Mucosa of stomach (tissue), 1 donor: ENCODE results near the gene CDKN3.
"Not testable (repeated sequence)": the region's sequence is repeated elsewhere in the genome, so short reads cannot be mapped to it uniquely, and the experiment has no call there.

Source experiments
- H3K27me3 ChIP-seq: one replicate; pipeline ENCODE4 v1.7.0; 2013; ENCODE audit warnings: mild to moderate bottlenecking, low read length; ENCODE audit not compliant: control insufficient read depth, insufficient read depth
- H3K36me3 ChIP-seq: one replicate; pipeline ENCODE4 v1.7.0; 2013; ENCODE audit warnings: low read length; ENCODE audit not compliant: control insufficient read depth, insufficient read depth
- H3K4me1 ChIP-seq: one replicate; pipeline ENCODE4 v1.7.0; 2013; ENCODE audit warnings: mild to moderate bottlenecking, low read length; ENCODE audit not compliant: control insufficient read depth, insufficient read depth
- H3K4me3 ChIP-seq: one replicate; pipeline ENCODE4 v1.7.0; 2013; ENCODE audit warnings: low read length
- H3K9ac ChIP-seq: one replicate; pipeline ENCODE4 v1.7.0; 2013; ENCODE audit warnings: mild to moderate bottlenecking, low read length, moderate library complexity
- H3K9me3 ChIP-seq: one replicate; pipeline ENCODE4 v1.7.0; 2013; ENCODE audit warnings: mild to moderate bottlenecking, low read length, moderate library complexity; ENCODE audit not compliant: control insufficient read depth
- donor health status: Pancreatic carcinoma.

CDKN3 gene

GRCh38 chr14:54396183-54396492, 669 bp upstream of the CDKN3 start:
- H3K27me3 ChIP-seq: no peaks in the 10 kb centered on the region
- H3K4me1 ChIP-seq: peaks cover 8% of the 10 kb centered on the region
- H3K4me3 ChIP-seq: peak overlapping the region; percentile 60
- peak overlapping the region; percentile 74 for H3K9ac ChIP-seq
- H3K36me3 ChIP-seq: no peaks in the 10 kb centered on the region
- no peaks in the 10 kb centered on the region for H3K9me3 ChIP-seq

DNA sequence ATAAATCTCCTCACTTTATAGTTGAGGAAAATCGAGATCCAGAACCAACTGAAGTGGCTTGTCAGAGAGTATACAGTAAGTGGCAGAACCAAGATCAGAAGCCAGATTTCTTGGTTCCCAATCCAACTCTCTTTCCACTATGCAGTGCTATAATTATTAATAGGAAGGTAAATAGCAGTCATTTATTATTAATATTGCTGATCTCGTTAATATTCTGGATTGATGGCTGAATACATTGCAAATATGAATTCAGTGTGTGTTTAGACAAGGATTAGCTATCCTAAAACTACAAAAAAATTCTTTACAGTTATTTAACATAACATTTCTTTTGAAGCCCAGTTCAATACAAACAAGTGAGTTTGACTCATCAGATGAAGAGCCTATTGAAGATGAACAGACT, 2.8 kb downstream of the CDKN3 start:
- no peaks in the 10 kb centered on the region for H3K9me3 ChIP-seq
- H3K9ac ChIP-seq: no peak overlapping the region

GRCh38 chr14:54403401-54404005, 6.7 kb downstream of the CDKN3 start:
- not testable (repeated sequence) for H3K36me3 ChIP-seq, H3K9me3 ChIP-seq, H3K4me3 ChIP-seq, H3K4me1 ChIP-seq, H3K9ac ChIP-seq, H3K27me3 ChIP-seq

More for the DNA sequence above, 2.8 kb downstream of the CDKN3 start:
- H3K27me3 ChIP-seq: no peaks in the 10 kb centered on the region
- peaks cover 8% of the 10 kb centered on the region for H3K4me1 ChIP-seq
- H3K4me3 ChIP-seq: no peak overlapping the region
- H3K36me3 ChIP-seq: no peaks in the 10 kb centered on the region

GRCh38 chr14:54410215-54410614, 13.4 kb downstream of the CDKN3 start:
- Histone ChIP-seq H3K9me3 (no peaks in the 10 kb centered on the region), H3K4me3 (no peak overlapping the region), H3K4me1 (no peaks in the 10 kb centered on the region), H3K9ac (no peak overlapping the region), H3K36me3 (no peaks in the 10 kb centered on the region), H3K27me3 (no peaks in the 10 kb centered on the region)

DNA sequence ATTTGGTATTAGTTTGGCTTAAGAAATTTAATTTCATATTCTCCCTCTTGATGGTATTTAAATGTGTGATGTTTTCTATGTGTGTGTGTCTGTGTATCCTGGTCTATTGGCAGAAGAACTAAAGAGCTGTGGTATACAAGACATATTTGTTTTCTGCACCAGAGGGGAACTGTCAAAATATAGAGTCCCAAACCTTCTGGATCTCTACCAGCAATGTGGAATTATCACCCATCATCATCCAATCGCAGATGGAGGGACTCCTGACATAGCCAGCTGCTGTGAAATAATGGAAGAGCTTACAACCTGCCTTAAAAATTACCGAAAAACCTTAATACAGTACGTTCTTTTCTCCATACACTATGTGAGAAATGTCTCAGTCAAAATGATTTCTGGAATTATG, 14.6 kb downstream of the CDKN3 start:
- H3K36me3 ChIP-seq: no peaks in the 10 kb centered on the region
- no peaks in the 10 kb centered on the region for H3K9me3 ChIP-seq
- H3K9ac ChIP-seq: no peak overlapping the region
- H3K27me3 ChIP-seq: no peaks in the 10 kb centered on the region
- no peaks in the 10 kb centered on the region for H3K4me1 ChIP-seq
- no peak overlapping the region for H3K4me3 ChIP-seq

- Histone ChIP-seq H3K4me1 (no peaks in the 10 kb centered on the region), H3K4me3 (no peak overlapping the region), H3K36me3 (no peaks in the 10 kb centered on the region), H3K9me3 (no peaks in the 10 kb centered on the region), H3K9ac (no peak overlapping the region), H3K27me3 (no peaks in the 10 kb centered on the region)
Observed at GRCh38 chr14:54420478-54421142, 23.8 kb downstream of the CDKN3 start.

DNA sequence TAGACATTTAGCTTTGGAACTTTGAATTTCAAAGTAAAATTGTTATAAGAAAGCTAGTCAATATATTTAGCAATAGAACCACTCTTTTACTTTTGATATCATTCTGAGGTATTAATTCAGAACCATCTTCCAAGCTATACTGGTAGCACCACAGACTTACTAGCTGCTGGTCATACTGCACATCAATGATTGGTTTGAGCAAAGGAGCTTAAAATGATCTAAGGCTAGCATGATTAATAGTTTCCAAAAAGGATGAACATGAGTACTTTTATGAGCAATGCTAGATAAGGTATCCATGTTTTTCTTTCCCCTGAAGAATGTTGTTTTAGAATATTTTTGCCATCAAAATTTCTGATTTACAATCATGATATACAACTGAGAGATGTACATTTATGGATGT, 27.2 kb downstream of the CDKN3 start:
- Histone ChIP-seq H3K27me3 (no peaks in the 10 kb centered on the region), H3K9me3 (no peaks in the 10 kb centered on the region), H3K9ac (no peak overlapping the region), H3K4me3 (no peak overlapping the region), H3K36me3 (no peaks in the 10 kb centered on the region), H3K4me1 (no peaks in the 10 kb centered on the region)

- no peak overlapping the region for H3K4me3 ChIP-seq
- H3K9ac ChIP-seq: no peak overlapping the region
- no peaks in the 10 kb centered on the region for H3K27me3 ChIP-seq
- H3K9me3 ChIP-seq: no peaks in the 10 kb centered on the region
- no peaks in the 10 kb centered on the region for H3K36me3 ChIP-seq
- no peaks in the 10 kb centered on the region for H3K4me1 ChIP-seq
Observed at GRCh38 chr14:54424479-54424901, 27.7 kb downstream of the CDKN3 start.

DNA sequence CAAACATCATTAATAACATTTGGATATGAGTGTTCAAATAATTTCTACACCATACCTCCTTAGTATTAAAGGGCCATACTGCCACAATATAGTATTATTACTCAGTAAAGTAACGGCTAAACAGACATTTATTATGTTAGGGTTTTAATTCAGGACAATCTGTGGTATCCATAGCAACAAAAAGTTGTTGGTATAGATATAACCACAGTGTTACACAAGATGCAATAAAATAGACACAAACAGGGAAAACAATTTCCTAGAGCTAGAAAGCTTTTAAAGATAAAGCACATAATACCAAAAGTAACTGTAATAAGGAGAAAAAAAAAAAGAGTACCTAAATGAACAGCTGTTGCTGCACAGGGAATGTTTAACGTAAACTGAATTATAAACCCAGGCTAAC, 28.3 kb downstream of the CDKN3 start:
- no peaks in the 10 kb centered on the region for H3K9me3 ChIP-seq
- H3K4me3 ChIP-seq: no peak overlapping the region
- H3K9ac ChIP-seq: no peak overlapping the region
- no peaks in the 10 kb centered on the region for H3K36me3 ChIP-seq
- no peaks in the 10 kb centered on the region for H3K4me1 ChIP-seq
- H3K27me3 ChIP-seq: no peaks in the 10 kb centered on the region

GRCh38 chr14:54425537-54426274, 28.9 kb downstream of the CDKN3 start:
- H3K27me3 ChIP-seq: no peaks in the 10 kb centered on the region
- no peak overlapping the region for H3K9ac ChIP-seq
- no peak overlapping the region for H3K4me3 ChIP-seq
- no peaks in the 10 kb centered on the region for H3K9me3 ChIP-seq
- H3K4me1 ChIP-seq: no peaks in the 10 kb centered on the region
- no peaks in the 10 kb centered on the region for H3K36me3 ChIP-seq

DNA sequence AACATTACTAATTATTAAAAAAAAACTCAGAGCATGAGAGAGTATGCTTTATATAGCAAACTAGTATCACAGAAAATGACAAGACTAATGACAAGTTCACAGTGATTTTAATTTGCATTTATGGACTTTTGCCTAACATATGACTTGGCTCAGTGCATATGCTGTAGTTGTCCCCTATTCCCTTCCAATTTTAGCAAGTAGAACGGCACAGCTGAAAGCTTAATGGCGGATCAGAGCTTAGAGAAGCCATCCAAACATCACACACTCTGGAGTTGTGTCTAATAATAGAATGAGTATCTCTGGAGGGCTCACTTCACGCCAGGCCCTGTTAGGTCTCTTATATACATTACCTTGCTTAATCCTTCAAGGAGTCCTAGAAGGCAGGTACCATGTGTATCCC, 31.1 kb downstream of the CDKN3 start:
- Histone ChIP-seq H3K36me3 (no peaks in the 10 kb centered on the region), H3K4me1 (no peaks in the 10 kb centered on the region), H3K27me3 (no peaks in the 10 kb centered on the region), H3K9me3 (no peaks in the 10 kb centered on the region), H3K9ac (no peak overlapping the region), H3K4me3 (no peak overlapping the region)

DNA sequence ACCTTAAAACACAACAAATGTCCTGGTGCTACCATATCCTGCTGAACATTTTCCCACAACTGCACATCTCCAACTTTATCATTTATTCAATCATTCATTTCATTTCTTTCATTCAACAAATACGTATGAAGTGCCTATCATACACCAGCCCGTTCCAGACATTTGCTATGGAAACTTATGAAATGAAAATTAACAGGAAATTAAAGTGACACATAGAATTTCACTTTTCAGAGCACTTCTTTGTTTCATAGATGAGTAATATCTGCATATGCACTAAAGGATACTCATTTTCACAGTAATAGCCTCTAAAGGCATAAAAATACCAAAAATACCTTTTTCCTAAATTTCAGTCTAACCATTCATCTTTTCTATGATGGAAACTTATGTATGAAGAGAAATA, 31.7 kb downstream of the CDKN3 start:
- no peak overlapping the region for H3K4me3 ChIP-seq
- no peaks in the 10 kb centered on the region for H3K36me3 ChIP-seq
- H3K4me1 ChIP-seq: no peaks in the 10 kb centered on the region
- H3K9ac ChIP-seq: no peak overlapping the region
- no peaks in the 10 kb centered on the region for H3K27me3 ChIP-seq
- H3K9me3 ChIP-seq: no peaks in the 10 kb centered on the region
